CD8-positive, alpha-beta memory T cell (primary cell): Measurements from ENCODE around the gene KCNAB1. TPM values are rescaled to one million over a fixed set of nuclear protein-coding genes. Genes with fewer than 3 reads are reported as not detected.

ENCODE experiments used
- polyA plus RNA-seq: library from polyadenylated mRNA; unstranded; fragments of 300-500 nt; fragmentation: Illumina TruSeq; gene quantifications from one replicate; pipeline ENCODE4 v1.2.3, GENCODE V29; 2021
- total RNA-seq, 2 experiments: library from RNA; stranded (reverse); gene quantifications; one replicate each; pipeline ENCODE4 v1.2.3, GENCODE V29; 2021

Gene KCNAB1
- total and polyA plus RNA-seq, 3 experiments from 2014 or later: 0.32 TPM; not detected in 2

Other genes starting within 250 kb of the KCNAB1 start
- 100 to 1,000 TPM; 113 to 117 TPM for gene GMPS, start 249.9 kb upstream of the KCNAB1 start, total RNA-seq
- gene GMPS, start 249.9 kb upstream of the KCNAB1 start, polyA plus RNA-seq: 63.7 TPM